ENCODE measurements around the gene HBG1.
"Not testable (repeated sequence)": the region's sequence is repeated elsewhere in the genome, so short reads cannot be mapped to it uniquely, and the experiment has no call there.

The HBG1 gene

DNA sequence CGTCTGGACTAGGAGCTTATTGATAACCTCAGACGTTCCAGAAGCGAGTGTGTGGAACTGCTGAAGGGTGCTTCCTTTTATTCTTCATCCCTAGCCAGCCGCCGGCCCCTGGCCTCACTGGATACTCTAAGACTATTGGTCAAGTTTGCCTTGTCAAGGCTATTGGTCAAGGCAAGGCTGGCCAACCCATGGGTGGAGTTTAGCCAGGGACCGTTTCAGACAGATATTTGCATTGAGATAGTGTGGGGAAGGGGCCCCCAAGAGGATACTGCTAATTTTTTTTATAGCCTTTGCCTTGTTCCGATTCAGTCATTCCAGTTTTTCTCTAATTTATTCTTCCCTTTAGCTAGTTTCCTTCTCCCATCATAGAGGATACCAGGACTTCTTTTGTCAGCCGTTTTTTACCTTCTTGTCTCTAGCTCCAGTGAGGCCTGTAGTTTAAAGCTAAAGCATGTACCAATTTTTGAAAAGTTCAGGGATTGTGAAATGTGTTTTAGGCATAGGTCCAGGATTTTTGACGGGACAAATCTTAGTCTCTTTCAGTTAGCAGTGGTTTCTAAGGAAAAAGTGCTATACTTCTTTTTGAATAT lies at the start of gene HBG1:
HBG1 (minus strand) TSS at position 51 of the 590 bp plus-strand sequence. CDS start 53 bp downstream, outside the sequence.
- not testable (repeated sequence) for DNase-seq (ENCODE audit: low spot score)

DNA sequence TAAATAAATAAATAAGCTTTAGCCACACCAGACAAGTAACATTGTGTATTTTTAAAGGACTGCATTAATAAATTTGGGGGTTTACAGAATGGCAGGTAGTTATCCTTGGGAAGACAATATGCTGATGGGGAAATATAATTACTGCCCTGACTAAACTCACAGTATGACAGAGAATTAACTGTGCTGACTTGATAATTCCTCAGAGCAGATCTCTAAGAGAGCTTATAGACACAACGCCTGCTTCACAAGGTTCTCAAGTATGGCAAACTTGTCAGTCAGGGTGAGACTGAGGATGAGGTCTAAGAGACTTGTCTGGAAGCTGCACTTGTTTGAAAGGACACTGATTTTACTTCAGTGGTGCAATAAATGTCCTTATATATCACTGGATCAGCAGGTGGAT lies 48.8 kb upstream of the HBG1 start:
- no peak for DNase-seq (ENCODE audit: low spot score)

DNA sequence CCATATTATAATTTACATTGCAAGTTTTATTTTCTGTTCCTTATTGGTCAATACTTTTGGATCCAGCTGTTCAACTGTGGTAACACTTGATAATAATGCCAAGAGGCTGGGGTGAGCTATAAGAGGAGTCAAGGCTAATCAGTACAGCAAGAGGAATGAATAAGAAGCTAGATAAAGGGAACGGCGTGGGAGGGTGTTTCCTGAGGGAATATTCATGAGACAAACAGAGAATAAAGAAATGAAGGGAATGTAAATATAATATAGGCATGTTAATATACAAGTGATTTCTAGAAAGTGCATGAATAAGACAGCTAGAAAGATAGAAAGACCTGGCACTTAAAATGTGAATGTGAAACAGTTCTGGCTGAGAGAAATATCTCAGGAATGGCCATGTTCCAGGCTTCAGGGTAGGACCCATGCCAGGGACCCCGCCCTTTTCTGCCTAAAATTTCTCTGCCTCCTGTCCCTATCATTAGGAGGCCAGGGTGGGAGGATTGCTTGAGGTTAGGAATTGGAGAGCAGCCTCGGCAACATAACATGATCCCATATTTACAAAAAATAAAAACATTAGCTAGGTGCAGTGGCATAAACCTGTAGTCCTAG lies 48.2 kb upstream of the HBG1 start:
- DNase-seq (ENCODE audit: low spot score) = no peak

DNA sequence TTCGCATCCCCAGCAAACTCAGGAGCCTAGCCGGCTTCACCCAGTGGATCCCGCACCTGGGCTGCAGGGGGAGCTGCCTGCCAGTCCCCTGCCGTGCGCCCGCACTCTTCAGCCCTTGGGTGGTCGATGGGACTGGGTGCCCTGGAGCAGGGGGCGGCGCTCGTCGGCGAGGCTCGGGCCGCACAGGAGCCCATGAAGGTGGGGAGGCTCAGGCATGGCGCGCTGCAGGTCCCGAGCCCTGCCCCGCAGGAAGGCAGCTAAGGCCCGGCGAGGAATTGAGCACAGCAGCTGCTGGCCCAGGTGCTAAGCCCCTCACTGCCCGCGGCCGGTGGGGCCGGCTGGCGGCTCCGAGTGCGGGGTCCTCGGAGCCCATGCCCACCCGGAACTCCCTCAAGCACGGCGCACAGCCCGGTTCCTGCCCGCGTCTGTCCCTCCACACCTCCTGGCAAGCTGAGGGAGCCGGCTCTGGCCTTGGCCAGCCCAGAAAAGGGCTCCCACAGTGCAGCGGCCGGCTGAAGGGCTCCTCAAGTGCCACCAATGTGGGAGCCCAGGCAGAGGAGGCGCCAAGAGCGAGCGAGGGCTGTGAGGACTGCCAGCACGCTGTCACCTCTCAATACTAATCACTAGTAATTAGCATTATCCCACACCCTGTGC lies 44.8 kb upstream of the HBG1 start:
- DNase-seq (ENCODE audit: low spot score) = not testable (repeated sequence)

DNA sequence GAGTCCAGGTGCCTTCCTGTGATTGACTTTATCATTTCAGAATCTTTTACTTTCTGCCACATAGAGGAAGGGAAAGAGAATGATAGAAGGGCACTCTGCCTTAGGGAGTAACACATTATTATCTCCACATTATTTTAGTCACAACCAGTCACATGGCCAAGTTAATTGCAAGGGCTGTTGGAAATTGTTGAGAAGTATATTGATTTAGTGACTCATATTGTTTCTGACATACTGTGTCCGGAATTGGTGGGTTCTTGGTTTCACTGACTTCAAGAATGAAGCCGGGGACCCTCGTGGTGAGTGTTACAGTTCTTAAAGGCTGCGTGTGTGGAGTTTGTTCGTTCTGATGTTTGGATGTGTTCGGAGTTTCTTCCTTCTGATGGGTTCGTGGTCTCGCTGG lies 43.4 kb upstream of the HBG1 start:
- no peak for DNase-seq (ENCODE audit: low spot score)

DNA sequence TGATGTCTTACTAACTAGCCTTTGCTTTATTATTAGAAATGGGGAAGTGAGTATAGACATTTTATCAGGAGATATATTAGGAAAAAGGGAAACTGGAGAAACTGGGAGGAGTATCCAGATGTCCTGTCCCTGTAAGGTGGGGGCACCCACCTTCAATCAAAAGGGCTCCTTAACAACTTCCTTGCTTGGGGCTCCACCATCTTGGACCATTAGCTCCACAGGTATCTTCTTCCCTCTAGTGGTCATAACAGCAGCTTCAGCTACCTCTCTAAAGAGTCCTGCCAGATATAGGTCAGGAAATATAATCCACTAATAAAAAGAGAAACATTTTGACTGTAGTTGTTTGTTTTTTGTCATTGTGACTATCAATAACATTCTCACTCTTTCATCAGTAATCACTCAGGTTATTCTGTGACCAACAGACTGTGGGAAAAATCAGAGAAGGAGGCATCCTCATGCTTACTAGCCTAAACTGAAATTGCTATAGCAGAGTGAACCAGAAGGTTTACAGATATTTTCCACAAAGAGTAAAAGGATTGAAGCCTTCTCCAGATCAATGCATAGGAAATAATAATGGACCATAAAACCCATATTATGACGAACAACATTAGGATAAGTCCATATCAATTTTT lies 41.7 kb upstream of the HBG1 start:
- no peak for DNase-seq (ENCODE audit: low spot score)

DNA sequence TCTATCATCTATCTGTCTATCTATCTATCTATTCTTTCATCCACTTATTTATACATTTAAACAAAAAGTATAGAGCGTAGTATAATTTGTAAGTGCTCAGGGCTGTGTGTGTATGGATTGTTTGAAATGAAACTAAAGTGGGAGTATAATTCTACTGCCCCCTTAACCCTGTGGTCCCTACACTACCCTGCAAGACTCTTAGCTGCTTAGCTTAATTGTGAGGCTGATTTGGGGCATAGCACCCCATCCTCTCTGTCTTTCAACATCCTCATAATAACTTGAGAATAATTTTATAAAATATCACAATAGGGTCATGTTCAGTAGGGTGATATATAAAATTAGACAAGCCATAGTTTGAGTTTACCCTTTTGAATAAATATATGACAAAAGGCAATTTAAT lies 40.4 kb upstream of the HBG1 start:
- DNase-seq (ENCODE audit: low spot score) = no peak

DNA sequence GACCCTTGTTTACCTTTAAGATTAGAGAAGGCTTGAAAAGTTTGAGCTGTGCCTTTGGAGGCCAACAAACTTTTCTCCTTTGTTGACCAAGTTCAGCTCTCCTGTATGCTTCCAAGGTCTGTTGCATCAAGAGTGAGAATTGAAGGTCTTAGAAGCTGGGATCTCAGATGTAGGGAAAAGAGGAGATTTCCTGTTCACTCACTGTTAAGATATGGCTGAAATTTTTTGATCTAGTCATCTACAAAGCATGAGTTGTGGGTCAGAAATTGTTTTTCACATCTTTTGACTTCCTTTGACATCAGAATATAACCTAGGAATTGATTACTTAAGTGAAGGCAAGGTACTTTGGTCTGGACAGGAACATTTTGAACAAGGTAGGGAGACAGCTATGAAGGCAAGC lies 40.0 kb upstream of the HBG1 start:
- DNase-seq (ENCODE audit: low spot score) = no peak

DNA sequence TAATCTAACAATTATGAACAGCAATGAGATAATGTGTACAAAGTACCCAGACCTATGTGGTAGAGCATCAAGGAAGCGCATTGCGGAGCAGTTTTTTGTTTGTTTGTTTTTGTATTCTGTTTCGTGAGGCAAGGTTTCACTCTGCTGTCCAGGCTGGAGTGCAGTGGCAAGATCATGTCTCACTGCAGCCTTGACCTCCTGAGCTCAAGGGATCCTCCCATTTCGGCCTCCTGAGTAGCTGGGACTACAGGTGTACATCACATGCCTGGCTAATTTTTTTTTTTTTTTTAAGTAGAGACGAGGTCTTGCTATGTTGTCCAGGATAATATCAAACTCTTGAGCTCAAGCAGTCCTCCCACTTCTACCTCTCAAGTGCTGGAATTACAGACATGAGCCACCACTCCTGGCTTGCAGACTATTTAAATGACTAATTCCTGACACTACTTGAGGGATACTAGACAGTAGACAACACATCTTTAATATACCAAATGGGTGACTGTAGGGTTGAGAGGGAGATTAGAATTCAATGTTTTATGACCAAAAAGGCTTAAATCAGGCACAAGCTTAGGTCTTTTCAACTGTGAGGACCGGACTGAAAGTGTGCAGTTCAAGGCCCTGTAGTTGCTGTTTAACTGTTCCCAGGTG lies 39.4 kb upstream of the HBG1 start:
- DNase-seq (ENCODE audit: low spot score) = no peak

DNA sequence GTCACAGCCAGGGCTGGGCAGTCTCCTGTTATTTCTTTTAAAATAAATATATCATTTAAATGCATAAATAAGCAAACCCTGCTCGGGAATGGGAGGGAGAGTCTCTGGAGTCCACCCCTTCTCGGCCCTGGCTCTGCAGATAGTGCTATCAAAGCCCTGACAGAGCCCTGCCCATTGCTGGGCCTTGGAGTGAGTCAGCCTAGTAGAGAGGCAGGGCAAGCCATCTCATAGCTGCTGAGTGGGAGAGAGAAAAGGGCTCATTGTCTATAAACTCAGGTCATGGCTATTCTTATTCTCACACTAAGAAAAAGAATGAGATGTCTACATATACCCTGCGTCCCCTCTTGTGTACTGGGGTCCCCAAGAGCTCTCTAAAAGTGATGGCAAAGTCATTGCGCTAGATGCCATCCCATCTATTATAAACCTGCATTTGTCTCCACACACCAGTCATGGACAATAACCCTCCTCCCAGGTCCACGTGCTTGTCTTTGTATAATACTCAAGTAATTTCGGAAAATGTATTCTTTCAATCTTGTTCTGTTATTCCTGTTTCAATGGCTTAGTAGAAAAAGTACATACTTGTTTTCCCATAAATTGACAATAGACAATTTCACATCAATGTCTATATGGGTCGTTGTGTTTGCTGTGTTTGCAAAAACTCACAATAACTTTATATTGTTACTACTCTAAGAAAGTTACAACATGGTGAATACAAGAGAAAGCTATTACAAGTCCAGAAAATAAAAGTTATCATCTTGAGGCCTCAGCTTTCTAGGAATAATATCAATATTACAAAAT lies 38.6 kb upstream of the HBG1 start:
- no peak for DNase-seq (ENCODE audit: low spot score)

DNA sequence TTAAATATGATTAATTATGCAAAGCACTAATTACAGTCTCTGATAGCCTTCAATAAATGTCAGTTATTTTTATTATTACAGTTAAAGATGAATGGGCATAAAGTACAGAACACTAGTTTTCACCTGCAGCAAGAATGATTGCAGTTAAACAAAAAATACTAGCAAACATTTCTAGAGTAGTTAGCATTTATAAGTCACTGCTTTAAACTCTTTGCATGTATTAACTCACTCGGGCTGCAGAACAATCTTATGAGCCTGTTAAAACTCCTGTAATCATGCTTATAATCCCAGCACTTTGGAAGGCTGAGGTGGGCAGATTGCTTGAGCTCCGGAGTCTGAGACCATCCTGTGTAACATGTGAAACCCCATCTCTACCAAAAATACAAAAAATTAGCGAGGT lies 37.2 kb upstream of the HBG1 start:
- no peak for DNase-seq (ENCODE audit: low spot score)

DNA sequence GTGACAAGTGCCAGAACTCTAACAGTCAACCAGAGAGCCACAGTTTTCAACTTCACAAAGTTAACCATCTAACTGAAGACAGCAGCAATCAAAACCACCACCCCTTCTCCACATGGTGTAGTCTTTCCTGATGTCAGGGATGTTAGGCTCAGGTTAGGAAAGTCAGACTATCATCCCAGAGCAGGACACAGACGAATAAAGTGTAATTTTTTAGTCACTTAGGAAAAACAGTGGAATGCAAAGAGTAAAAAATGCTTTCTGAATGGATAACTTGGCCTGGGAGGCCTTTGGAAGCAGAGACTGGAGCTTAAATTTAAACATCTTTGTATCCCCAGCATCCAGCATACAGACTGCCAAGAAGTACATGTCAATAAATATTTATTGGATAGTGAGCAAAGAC lies 36.7 kb upstream of the HBG1 start:
- no peak for DNase-seq (ENCODE audit: low spot score)

DNA sequence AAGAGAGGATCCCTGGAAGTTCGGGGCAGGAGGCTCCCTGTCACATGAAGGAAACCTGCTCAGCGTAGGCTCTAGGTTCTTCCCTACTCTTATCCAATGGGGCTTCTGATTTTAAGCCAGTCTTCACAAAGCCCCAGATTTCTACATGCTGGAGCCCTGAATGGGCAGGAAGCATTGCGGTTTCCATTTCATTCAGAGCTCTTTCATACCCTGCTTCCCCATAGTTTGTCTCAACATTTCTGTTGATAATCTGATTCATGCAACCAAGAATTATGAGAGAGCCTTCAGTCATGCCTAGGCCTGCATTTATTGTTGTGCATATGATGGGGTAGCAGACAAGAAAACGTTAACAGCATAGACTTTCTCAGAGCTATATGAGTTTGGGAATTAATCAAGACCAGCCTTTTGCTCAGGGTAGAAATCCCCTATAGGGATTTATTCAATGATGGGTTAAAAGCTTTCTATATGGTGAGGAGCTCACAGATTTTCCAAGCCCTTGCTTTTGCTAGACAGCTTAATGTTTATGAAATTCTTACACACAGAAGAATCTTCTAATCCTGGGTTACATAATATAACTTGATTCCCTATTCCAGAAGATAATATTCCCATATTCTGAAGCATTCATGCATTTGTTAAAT lies 36.2 kb upstream of the HBG1 start:
- no peak for DNase-seq (ENCODE audit: low spot score)

DNA sequence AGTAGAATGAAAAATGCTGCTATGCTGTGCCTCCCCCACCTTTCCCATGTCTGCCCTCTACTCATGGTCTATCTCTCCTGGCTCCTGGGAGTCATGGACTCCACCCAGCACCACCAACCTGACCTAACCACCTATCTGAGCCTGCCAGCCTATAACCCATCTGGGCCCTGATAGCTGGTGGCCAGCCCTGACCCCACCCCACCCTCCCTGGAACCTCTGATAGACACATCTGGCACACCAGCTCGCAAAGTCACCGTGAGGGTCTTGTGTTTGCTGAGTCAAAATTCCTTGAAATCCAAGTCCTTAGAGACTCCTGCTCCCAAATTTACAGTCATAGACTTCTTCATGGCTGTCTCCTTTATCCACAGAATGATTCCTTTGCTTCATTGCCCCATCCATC lies 35.0 kb upstream of the HBG1 start:
- no peak for DNase-seq (ENCODE audit: low spot score)

DNA sequence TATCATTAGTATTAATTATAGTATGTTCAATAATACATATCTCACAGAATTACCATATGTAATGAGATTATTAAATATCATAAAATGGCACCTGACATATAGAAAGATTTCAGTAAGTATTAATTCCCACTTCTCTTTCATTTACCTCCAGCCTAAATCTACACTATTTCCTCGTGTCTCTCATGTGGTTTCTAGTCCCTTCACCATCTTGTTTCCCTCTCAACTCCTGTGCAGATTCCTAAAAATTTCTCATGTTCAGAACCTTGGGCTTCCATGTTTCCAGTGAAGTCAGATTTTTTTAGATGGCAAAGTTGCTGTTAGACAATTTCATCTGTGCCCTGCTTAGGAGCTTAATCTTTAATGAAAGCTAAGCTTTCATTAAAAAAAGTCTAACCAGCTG lies 34.2 kb upstream of the HBG1 start:
- DNase-seq (ENCODE audit: low spot score) = no peak

DNA sequence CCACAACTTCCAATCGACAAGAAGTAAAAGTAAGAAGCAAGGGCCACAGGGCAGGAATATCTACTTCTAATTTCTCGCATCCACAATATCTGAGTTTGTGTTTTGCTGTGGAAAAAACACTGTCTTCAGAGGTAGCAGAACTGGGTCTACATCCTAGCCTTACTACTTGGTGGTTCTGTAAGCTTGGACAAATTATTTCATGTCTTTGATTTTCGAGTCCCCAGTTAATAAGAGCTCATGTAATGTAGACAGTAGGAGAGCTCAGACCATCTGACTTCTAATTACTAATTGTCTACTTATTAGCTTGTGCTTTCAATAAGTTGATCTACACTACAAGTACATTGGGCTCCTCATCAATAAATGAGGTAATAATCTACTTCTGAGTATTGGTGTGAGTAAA lies 33.4 kb upstream of the HBG1 start:
- DNase-seq (ENCODE audit: low spot score) = no peak

DNA sequence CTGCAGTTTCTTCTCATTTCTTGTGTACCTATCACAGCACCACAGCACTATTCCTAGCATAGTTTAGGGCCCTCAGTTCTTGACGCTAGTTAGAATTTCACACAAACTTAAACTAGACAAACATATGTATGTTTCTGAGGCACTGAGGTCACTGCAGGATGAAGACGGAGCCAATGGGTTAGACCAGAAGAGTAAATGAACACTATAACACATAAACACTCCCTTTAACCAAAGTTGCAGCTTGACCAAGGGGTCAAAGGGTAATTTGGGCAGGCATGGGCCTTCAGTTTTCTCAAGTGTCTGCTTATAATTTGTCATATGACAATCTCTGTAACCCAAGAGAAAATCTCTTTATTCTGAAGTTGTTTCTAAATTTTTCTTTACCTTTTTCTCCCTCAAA lies 33.0 kb upstream of the HBG1 start:
- DNase-seq (ENCODE audit: low spot score) = no peak

DNA sequence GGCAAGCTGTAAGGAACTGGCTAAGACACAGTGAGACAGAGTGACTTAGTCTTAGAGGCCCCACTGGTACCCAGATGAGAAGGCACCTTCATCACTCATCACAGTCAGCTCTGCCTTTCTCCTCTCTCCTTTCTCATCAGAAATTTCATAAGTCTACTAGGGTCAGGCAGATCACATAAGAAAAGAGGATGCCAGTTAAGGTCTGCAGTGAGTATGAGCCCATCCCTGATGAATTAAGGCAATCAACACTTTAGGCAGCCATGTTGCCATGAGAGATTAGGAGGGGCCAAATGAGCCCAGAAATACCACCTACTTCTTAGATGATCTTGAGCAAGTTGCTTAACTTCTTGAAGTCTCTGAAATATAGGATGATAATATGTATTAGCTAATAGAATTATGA lies 31.9 kb upstream of the HBG1 start:
- DNase-seq (ENCODE audit: low spot score) = no peak

DNA sequence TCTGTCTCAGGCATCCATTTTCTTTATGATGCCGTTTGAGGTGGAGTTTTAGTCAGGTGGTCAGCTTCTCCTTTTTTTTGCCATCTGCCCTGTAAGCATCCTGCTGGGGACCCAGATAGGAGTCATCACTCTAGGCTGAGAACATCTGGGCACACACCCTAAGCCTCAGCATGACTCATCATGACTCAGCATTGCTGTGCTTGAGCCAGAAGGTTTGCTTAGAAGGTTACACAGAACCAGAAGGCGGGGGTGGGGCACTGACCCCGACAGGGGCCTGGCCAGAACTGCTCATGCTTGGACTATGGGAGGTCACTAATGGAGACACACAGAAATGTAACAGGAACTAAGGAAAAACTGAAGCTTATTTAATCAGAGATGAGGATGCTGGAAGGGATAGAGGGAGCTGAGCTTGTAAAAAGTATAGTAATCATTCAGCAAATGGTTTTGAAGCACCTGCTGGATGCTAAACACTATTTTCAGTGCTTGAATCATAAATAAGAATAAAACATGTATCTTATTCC lies 31.0 kb upstream of the HBG1 start:
- DNase-seq (ENCODE audit: low spot score) = no peak

DNA sequence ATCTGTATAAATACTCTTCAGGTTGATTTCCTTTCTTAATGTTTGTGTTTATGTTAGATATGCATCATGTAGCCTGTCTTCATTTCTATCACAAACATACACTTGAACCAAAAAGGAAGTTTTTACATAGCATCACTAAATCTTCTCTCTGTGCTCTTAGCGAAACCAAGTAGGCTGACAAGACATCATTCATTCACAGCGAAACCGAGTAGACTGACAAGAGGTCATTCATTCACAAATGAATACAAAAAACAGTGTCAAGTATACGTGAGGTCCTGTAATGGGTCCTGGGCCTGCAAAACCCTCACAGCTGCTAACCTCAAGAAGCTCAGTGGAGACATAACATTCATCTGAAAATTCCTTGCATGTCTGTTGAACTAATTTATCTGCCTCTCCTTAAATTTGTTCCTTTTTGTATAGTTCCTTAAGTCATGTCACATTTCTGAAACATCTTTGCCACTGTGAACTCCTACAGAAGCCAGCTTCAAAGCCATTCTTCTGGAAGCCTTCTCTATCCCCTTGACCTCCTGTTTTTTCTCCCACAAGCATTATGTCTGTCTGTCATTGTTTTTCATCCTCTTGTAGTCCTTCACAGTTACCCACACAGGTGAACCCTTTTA lies 29.9 kb upstream of the HBG1 start:
- DNase-seq (ENCODE audit: low spot score) = no peak

Measured in CD4-positive, alpha-beta T cell treated with Interleukin-15 for 4 hours (primary cell).